SU-DHL-6 (cell line): ENCODE results near the gene MAP2K5.

Source experiments
- CTCF ChIP-seq: fragments of 200-600 bp; sonication (generic); IDR thresholded peaks from one replicate; pipeline ENCODE4 v1.5.1; 2017; ENCODE audit warnings: antibody characterized with exemption, mild to moderate bottlenecking, low read length, moderate library complexity; ENCODE audit not compliant: insufficient read depth, poor library complexity, severe bottlenecking
- EZH2phosphoT487 ChIP-seq: fragments of 200-600 bp; sonication (generic), shearing (Covaris generic); conservative IDR thresholded peaks from 2 replicates; pipeline ENCODE4 v1.6.1; 2018; ENCODE audit warnings: mild to moderate bottlenecking, antibody characterized with exemption, low read length, moderate library complexity, mixed read lengths

- TF ChIP-seq CTCF (no peak), EZH2phosphoT487 (no peak)
Observed at GRCh38 chr15:67732671-67733374, 190.3 kb downstream of the MAP2K5 start.
